PC-3 (cell line): Measurements from ENCODE around the gene LIPA.

Source experiments
- CTCF ChIP-seq: fragments of 300-600 bp; sonication (generic); conservative IDR thresholded peaks from 2 replicates; pipeline ENCODE4 v1.5.1; 2017; ENCODE audit warnings: antibody characterized with exemption, low read depth, mild to moderate bottlenecking, low read length
- EZH2 ChIP-seq: fragments of 300-600 bp; sonication (generic); IDR thresholded peaks from one replicate; pipeline ENCODE4 v1.6.1; 2017; ENCODE audit warnings: antibody characterized with exemption, mild to moderate bottlenecking, low read length; ENCODE audit not compliant: unreplicated experiment

GRCh38 chr10:89255793-89256192 lies 4.2 kb upstream of the LIPA start:
- TF ChIP-seq CTCF (no peak), EZH2 (no peak)
